NT2/D1 (cell line): ENCODE results near the gene REEP6.

Experiments used
- SUZ12 ChIP-seq: IDR thresholded peaks from 2 replicates; pipeline ENCODE4 v1.6.1; 2011; ENCODE audit not compliant: insufficient read length, insufficient read depth; ENCODE audit errors: extremely low read depth
- YY1 ChIP-seq: IDR thresholded peaks from 2 replicates; pipeline ENCODE4 v1.6.1; 2011; ENCODE audit not compliant: insufficient read length, insufficient read depth

GRCh38 chr19:1528596-1529429 lies 37.8 kb downstream of the REEP6 start:
- no peak for TF ChIP-seq YY1
- no peak for TF ChIP-seq SUZ12
